C4-2B (cell line): ENCODE measurements around the gene CIDEA.

Experiments
- H3K27ac ChIP-seq: fragments of 450-650 bp; 2 replicates; pipeline ENCODE4 v1.5.1; 2017
- ZFX ChIP-seq: fragments of 450-650 bp; IDR thresholded peaks from 2 replicates; pipeline ENCODE4 v1.6.1; 2017
- TF ChIP-seq, protein P1 (sequence below): fragments of 450-650 bp; conservative IDR thresholded peaks from 2 replicates; pipeline ENCODE4 v1.5.1; 2017; ENCODE audit warnings: mild to moderate bottlenecking

The CIDEA gene

DNA sequence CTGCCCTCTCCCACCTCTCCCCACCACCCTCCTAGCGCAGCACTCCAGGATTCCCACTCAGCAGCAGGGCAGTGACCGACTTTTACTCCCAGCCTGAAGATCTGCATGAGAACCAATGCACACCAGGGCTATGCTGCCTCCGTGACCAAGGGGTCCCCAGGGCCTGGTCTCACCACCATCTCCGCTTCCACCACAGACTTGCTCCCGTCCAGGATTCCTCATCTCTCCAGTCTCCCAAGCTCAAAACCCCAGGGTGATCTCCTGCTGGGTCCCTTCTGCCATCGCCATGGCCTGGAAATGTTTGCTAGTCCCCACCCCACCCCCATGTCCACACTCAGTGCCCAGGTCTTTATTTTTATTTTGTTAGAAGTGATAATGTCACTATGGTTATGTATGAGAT, 2.1 kb upstream of the CIDEA start:
- no peak overlapping the region for H3K27ac ChIP-seq
- TF ChIP-seq, protein P1, sequence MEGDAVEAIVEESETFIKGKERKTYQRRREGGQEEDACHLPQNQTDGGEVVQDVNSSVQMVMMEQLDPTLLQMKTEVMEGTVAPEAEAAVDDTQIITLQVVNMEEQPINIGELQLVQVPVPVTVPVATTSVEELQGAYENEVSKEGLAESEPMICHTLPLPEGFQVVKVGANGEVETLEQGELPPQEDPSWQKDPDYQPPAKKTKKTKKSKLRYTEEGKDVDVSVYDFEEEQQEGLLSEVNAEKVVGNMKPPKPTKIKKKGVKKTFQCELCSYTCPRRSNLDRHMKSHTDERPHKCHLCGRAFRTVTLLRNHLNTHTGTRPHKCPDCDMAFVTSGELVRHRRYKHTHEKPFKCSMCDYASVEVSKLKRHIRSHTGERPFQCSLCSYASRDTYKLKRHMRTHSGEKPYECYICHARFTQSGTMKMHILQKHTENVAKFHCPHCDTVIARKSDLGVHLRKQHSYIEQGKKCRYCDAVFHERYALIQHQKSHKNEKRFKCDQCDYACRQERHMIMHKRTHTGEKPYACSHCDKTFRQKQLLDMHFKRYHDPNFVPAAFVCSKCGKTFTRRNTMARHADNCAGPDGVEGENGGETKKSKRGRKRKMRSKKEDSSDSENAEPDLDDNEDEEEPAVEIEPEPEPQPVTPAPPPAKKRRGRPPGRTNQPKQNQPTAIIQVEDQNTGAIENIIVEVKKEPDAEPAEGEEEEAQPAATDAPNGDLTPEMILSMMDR = no peak
- TF ChIP-seq ZFX = no peak

DNA sequence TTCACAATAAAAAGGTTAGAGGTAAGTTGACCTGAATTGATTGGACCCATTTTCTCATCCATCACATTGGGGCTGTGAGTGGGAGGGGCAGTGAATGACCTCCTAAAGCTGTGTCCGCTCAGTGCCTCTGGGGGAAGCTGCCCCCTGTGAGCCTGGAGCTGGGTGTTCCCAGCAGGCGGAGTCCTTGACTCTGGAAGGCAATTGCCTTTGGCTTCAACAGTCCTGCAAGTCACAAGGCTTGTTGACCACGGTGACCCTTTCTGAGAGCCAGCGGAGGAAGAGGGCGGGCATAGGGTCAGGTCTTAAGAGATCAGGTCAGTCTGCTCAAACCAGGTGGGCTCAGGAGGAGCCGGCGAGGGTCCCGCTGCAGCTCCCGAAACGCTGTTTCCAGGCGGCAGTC, 1.1 kb upstream of the CIDEA start:
- TF ChIP-seq ZFX = no peak
- no peak overlapping the region for H3K27ac ChIP-seq

DNA sequence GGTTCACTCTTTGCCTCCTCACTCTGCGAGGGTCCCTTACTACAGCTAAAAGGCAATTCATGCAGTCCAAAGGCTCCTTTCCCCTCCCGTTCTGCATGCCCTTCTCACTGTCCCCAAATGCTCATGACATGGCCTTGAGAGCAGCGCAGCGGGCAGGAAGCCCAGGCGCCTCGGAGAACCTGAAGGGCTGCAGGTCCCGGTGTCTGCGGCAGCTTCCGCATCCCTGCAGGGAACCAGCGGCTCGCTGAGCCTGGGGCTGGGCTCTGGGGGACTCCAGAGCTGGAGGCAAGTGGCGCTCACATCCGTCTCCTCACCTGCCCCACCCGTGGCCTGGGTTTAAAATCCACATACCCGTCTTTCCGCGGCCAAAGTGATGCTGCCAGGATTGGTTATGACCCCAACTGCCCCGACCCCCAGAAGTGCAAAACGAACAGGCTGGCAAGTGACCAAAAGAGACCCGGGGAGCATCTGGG, 462 bp upstream of the CIDEA start:
- H3K27ac ChIP-seq = no peak overlapping the region
- TF ChIP-seq, protein P1 = no peak
- no peak for TF ChIP-seq ZFX

DNA sequence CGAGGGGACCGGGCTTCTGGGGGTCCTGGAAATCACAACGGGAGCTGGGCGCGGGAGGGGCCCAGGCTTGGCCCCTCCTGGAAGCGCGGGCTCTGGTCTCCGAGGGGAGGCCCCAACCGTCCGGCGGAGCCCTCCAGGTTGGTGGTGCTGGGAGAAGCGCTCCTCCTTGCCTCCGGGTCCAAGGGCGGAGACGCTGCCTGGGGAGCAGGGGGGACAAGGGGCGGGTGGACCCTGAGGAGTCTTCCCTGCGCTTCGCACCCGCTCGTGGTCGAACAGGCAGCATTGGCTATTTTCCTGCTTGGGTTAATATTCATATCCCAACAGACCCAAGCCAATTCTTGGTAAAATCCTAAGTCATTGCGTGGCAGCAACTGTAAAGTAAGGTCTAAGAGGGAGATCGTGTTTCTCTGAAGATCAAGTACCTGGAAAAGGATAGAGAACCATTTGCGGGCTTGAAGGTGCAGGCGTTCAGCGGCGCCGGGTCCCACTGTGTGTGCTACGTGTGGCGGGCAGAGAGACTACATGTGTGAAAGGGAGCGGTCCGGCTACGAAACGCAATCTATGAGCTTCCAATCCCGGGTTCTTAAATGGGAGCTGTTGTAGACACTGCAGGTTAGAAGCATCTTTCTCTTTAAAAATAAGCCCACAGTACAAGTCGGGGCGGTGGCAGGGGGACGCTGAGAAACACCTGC, 805 bp downstream of the CIDEA start:
- no peak overlapping the region for H3K27ac ChIP-seq

DNA sequence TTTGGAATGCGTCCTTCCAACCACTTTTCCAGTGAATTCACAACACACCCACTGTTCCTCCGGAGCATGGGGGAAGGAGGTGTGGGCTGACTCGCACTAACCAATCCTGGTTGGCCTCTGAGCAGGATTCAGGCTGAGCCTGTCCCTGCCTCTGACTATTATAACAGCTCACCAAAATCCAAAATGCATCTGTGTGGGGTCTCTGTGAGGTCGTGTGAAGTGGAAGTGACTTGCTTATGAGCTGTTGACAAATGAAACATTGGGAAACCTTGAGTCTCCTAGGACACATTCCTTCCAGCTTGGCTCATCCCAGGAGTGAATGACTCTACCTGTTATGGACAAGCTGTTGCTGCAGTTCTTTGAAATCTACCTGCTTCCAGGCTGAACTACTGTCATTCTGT, 1.5 kb downstream of the CIDEA start:
- TF ChIP-seq, protein P1 = no peak
- TF ChIP-seq ZFX = no peak
- H3K27ac ChIP-seq = no peak overlapping the region

More for the DNA sequence above, 805 bp downstream of the CIDEA start:
- TF ChIP-seq ZFX = no peak
- TF ChIP-seq, protein P1 = no peak

DNA sequence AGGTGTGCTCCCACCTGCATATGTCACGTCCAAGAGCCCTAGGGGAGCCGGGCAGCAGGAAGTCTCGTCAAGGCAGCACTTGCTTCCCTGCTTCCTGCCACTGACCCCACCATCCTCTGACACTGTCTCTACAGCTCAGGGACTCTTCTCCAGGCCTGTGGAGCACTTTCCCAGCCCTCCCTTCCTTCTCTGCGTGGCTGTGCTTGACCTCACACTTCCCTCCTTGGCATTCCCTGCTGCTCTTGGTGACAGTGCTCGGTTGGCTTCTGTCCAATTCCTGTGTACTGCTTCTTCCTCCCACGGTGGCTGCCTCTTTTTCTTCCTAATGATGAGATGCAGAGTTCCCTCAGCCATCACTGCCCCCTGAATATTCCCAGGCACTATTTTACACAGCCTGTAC, 2.8 kb downstream of the CIDEA start:
- H3K27ac ChIP-seq = no peak overlapping the region
- TF ChIP-seq, protein P1 = no peak
- no peak for TF ChIP-seq ZFX

DNA sequence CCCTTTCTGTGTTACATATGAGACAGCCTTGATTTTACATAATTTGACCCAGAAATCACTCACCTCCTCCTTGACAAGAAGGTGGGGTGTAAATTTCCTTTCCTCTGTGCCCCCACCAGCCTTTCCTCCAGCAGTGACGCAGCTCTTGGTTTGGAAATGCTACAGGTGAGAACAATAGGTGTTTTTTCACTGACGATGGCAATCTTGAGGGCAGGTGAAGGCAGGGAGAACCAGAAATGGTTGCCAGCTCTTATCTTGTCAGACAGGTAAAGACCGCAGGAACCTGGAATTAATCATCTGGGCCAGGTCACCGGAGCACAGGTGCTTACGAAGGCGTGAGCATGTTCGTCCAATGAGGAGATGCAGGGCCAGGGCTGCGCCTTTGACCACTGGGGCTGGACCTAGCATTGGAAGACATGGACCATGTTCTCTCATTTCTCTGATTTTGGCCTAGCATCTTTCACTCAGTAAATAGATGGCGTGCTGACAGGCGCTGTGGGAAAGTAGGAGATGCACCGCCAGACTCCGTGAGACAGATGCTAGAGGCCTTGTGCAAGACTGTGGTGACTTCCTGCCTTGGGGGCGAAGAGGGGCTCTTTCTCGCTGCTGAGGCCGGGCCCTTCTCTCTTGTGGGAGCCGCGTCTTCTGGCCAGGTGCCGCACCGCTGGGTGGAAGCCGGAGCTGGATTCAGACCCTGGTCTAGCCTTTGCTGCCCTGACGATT, 4.0 kb downstream of the CIDEA start:
- no peak overlapping the region for H3K27ac ChIP-seq
- TF ChIP-seq, protein P1 = no peak
- TF ChIP-seq ZFX = no peak
